Vagina (tissue), 2 donors: ENCODE measurements around the gene SRGAP3. TPM values are rescaled to one million over a fixed set of nuclear protein-coding genes. Genes with fewer than 3 reads are reported as not detected.

Experiments
- DNase-seq, 2 donors: peaks; one replicate each; pipeline ENCODE4 v3.0.0-alpha.2; 2017; ENCODE audit errors: extremely low spot score in 2 of 2
- H3K27ac ChIP-seq: fragments of 200-600 bp; sonication (generic); one replicate; pipeline ENCODE4 v1.5.1; 2019
- H3K27me3 ChIP-seq: fragments of 200-600 bp; sonication (generic); one replicate; pipeline ENCODE4 v1.5.1; 2019
- H3K36me3 ChIP-seq, 2 donors: fragments of 200-600 bp; sonication (generic); one replicate each; pipeline ENCODE4 v1.5.1; 2017 to 2019
- H3K4me1 ChIP-seq: fragments of 200-600 bp; sonication (generic); one replicate; pipeline ENCODE4 v1.5.1; 2019
- H3K4me3 ChIP-seq, 2 donors: fragments of 200-600 bp; sonication (generic); 1 replicate in 1 of 2; 2 replicates in 1 of 2; pipeline ENCODE4 v1.5.1; 2016 to 2019
- H3K9me3 ChIP-seq: fragments of 200-600 bp; sonication (generic); one replicate; pipeline ENCODE4 v1.5.1; 2019
- POLR2A ChIP-seq, 2 donors: fragments of 450-650 bp; IDR thresholded peaks; one replicate each; pipeline ENCODE4 v1.6.1; 2017; ENCODE audit warnings: antibody characterized with exemption in 2 of 2, mild to moderate bottlenecking in 2 of 2, moderate library complexity in 2 of 2
- POLR2AphosphoS5 ChIP-seq, 2 donors: sonication (generic); formaldehyde crosslinking; IDR thresholded peaks; one replicate each; pipeline ENCODE4 v1.9.0; 2017; ENCODE audit warnings: antibody characterized with exemption in 2 of 2, mild to moderate bottlenecking in 2 of 2, low read depth in 1 of 2; ENCODE audit not compliant: insufficient read depth in 1 of 2
- intact Hi-C: fragments of 100-400 bp; cut with DNase I; formaldehyde crosslinking; loops from one replicate; pipeline ENCODE4 v1.15.1; 2023
- total RNA-seq: library from RNA; depleted of rRNA; stranded (reverse); fragments of >200 nt; gene quantifications from one replicate; pipeline ENCODE4 v1.2.3, GENCODE V29; 2016
- TF ChIP-seq, protein P1 (sequence below), 3 experiments: fragments of 450-650 bp in 2 of 3; fragments of 200-600 bp in 1 of 3; sonication (generic) in 1 of 3; IDR thresholded peaks; one replicate each; pipeline ENCODE4 v1.5.1; 2017 to 2019; ENCODE audit warnings: antibody characterized with exemption in 3 of 3, mild to moderate bottlenecking in 2 of 3, moderate library complexity in 2 of 3

The SRGAP3 gene
- total RNA-seq, 1 donor from 2014 or later, result 20.6 TPM

DNA sequence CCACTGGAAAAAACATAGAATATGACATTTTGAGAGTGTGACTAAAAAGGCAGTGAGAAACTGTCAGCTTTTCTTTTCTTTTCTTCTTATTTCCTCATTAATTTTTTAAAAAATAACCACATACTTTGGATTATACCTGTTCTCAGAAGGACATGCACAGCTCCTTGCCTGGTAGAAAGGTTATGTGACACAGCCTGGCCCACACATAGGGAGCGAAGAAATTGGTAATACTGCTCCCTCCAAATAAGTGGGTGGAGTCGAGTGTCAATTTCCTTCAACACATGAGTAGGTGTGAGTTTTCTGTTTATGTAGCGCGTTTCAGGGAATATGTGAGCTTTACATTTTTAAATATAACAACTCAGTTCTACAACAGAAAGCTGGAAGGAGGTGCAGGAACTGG is 257.2 kb downstream of the SRGAP3 start:
- DNase-seq, result peak in 1 of 2 donors; percentile 22
- no peak overlapping the region for H3K27ac ChIP-seq
- H3K4me3 ChIP-seq, result no peak overlapping the region
- H3K9me3 ChIP-seq, result no peaks in the 10 kb centered on the region
- intact Hi-C loops, result loop anchor here (10.0 kb wide), 1 partner anchor 73 kb away; no protein-coding TSS in a partner anchor
- H3K4me1 ChIP-seq, result no peaks in the 10 kb centered on the region
- no peaks in the 10 kb centered on the region for H3K27me3 ChIP-seq
- no peak for TF ChIP-seq POLR2AphosphoS5 (IDR thresholded peaks at IDR 0.05; ENCODE audit: insufficient read depth in 1 of 2, low read depth in 1 of 2)
- TF ChIP-seq, protein P1, sequence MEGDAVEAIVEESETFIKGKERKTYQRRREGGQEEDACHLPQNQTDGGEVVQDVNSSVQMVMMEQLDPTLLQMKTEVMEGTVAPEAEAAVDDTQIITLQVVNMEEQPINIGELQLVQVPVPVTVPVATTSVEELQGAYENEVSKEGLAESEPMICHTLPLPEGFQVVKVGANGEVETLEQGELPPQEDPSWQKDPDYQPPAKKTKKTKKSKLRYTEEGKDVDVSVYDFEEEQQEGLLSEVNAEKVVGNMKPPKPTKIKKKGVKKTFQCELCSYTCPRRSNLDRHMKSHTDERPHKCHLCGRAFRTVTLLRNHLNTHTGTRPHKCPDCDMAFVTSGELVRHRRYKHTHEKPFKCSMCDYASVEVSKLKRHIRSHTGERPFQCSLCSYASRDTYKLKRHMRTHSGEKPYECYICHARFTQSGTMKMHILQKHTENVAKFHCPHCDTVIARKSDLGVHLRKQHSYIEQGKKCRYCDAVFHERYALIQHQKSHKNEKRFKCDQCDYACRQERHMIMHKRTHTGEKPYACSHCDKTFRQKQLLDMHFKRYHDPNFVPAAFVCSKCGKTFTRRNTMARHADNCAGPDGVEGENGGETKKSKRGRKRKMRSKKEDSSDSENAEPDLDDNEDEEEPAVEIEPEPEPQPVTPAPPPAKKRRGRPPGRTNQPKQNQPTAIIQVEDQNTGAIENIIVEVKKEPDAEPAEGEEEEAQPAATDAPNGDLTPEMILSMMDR (IDR thresholded peaks at IDR 0.05), result no peak
- no peak for TF ChIP-seq POLR2A (IDR thresholded peaks at IDR 0.05)
- H3K36me3 ChIP-seq, result no peaks in the 10 kb centered on the region

DNA sequence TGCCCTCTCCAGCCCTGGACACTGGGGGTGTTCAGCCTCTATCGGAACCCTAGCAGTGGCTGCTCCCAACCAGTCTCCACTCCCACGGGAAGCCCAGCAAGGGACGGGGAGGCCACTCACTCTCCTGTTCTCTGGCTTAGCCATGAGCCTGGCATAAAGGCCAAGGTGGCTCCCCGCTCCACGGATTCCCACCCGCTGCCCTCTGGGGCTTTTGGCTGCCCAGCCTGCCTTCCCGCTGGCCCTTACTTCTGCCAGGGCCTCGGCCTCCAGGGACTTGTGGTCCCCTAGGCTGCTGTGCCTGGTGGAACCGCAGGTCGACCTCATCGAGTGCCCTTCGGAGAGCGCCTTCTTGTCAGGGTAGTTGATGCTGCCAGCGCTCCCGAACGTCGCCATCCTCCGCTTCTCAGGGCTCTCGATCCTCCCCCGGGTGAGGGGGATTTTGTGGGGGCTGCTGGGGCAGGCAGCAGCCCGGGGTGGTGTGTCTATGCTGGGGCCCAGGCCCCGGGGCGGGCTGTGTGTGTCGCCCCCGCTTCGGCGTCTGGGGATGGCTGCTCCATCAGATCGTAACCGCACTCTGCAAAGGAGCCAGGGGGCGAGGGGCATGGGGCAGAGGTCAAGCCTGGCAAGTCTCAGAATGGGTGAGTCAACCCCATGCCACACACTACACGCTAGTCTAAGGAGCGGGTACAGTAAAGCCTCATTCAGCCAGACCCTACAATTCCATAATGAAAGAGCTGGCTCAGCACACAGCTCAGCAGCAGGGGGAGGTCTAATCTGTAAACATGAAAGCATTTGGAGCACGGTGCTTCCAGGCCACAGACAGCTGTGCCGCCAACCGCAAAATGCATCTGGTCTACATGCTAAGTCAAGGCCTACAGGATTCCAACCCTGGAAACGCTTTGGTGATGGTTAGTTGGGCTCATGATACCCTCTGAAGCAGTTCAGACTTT is 258.9 kb downstream of the SRGAP3 start:
- Histone ChIP-seq H3K4me3 (no peak overlapping the region), H3K27ac (no peak overlapping the region), H3K4me1 (no peaks in the 10 kb centered on the region), H3K27me3 (no peaks in the 10 kb centered on the region), H3K36me3 (no peaks in the 10 kb centered on the region), H3K9me3 (no peaks in the 10 kb centered on the region)
- TF ChIP-seq POLR2AphosphoS5 (IDR thresholded peaks at IDR 0.05; ENCODE audit: insufficient read depth in 1 of 2, low read depth in 1 of 2) (no peak), POLR2A (IDR thresholded peaks at IDR 0.05) (no peak)
- TF ChIP-seq, protein P1 (IDR thresholded peaks at IDR 0.05), result no peak
- intact Hi-C loops, result loop anchor here (10.0 kb wide), 1 partner anchor 74 kb away; no protein-coding TSS in a partner anchor
- DNase-seq, result peak in 1 of 2 donors; percentile 62

DNA sequence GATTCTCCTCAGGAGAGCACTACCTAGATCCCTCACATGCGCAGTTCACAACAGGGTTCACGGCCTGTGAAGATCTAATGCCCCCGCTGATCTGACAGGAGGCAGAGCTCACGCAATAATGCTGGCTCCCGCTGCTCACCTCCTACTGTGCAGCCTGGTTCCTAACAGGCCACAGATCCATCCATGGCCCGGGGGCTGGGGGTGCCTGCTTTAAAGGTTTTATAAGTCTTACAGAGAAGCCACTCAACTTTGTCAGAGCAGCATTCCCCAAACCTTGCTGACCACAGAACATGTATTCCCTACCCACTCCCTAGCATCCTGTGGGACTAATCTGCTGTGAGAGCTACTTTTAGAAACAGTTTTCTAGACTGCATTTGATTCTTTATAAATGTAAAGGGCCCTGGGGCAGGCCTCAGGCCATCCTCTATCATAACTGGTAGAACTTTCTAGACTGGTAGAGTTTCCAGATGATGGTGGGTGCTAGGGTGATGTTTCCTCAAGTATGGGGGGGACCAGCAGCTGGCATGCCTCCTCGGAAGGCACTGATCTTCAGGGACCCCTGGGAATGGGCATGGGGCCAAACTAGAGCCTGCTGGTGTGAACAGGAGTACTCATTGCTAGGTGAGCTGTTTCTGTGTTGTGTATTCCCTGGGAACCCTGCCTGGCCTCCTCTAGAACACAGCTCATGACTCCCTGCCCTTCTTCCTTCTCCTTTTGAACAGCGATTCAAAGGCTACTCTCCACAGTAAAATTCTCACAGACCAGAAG is 260.5 kb downstream of the SRGAP3 start:
- H3K4me1 ChIP-seq, result no peaks in the 10 kb centered on the region
- no peak overlapping the region for H3K27ac ChIP-seq
- H3K27me3 ChIP-seq, result no peaks in the 10 kb centered on the region
- no peak overlapping the region for H3K4me3 ChIP-seq
- H3K36me3 ChIP-seq, result no peaks in the 10 kb centered on the region
- intact Hi-C loops, result loop anchor here (5.0 kb wide), 1 partner anchor 313 kb away; no protein-coding TSS in a partner anchor
- no peaks in the 10 kb centered on the region for H3K9me3 ChIP-seq
- TF ChIP-seq, protein P1 (IDR thresholded peaks at IDR 0.05), result no peak
- TF ChIP-seq POLR2A (IDR thresholded peaks at IDR 0.05), result no peak
- TF ChIP-seq POLR2AphosphoS5 (IDR thresholded peaks at IDR 0.05; ENCODE audit: insufficient read depth in 1 of 2, low read depth in 1 of 2), result no peak
- DNase-seq, result peak in 1 of 2 donors; percentile 67

DNA sequence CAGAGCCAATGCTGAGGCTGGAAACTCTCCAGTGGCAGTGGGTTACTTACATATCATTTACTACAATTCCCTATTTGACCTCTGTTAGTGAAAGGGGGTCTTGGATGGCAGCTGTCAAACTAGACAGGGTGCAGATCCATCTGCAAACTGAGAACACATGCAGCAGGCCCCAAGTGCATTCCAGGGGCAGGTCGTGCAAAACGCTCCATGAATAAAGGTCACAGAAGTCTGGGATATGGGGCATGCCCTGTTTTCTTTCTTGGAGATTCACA is 261.1 kb downstream of the SRGAP3 start:
- no peaks in the 10 kb centered on the region for H3K27me3 ChIP-seq
- H3K4me3 ChIP-seq, result no peak overlapping the region
- no peaks in the 10 kb centered on the region for H3K36me3 ChIP-seq
- no peaks in the 10 kb centered on the region for H3K9me3 ChIP-seq
- no peak overlapping the region for H3K27ac ChIP-seq
- H3K4me1 ChIP-seq, result no peaks in the 10 kb centered on the region
- peak in 1 of 2 donors; percentile 47 for DNase-seq
- TF ChIP-seq POLR2AphosphoS5 (IDR thresholded peaks at IDR 0.05; ENCODE audit: insufficient read depth in 1 of 2, low read depth in 1 of 2) (no peak), POLR2A (IDR thresholded peaks at IDR 0.05) (no peak)
- TF ChIP-seq, protein P1 (IDR thresholded peaks at IDR 0.05), result no peak
- intact Hi-C loops, result loop anchor here (5.0 kb wide), 1 partner anchor 314 kb away; no protein-coding TSS in a partner anchor
